Suprapubic skin (tissue), 4 donors: Measurements from ENCODE around the gene SCYGR2.

Source experiments
- CTCF ChIP-seq, 2 donors: fragments of 200-600 bp in 1 of 2; fragments of 450-650 bp in 1 of 2; sonication (generic) in 1 of 2; IDR thresholded peaks; one replicate each; pipeline ENCODE4 v1.5.1; 2016 to 2019; ENCODE audit warnings: antibody characterized with exemption in 2 of 2, mild to moderate bottlenecking in 1 of 2, moderate library complexity in 1 of 2
- POLR2A ChIP-seq, 2 donors: fragments of 450-650 bp; IDR thresholded peaks; one replicate each; pipeline ENCODE4 v1.6.1; 2017; ENCODE audit warnings: antibody characterized with exemption in 2 of 2, mild to moderate bottlenecking in 2 of 2, moderate library complexity in 2 of 2
- POLR2AphosphoS5 ChIP-seq, 3 donors: sonication (generic); formaldehyde crosslinking; IDR thresholded peaks; one replicate each; pipeline ENCODE4 v1.6.1; 2017; ENCODE audit warnings: antibody characterized with exemption in 3 of 3

GRCh38 chr2:227562581-227562980 lies 36.1 kb upstream of the SCYGR2 start:
- TF ChIP-seq CTCF (IDR thresholded peaks at IDR 0.05): no peak
- TF ChIP-seq POLR2AphosphoS5 (IDR thresholded peaks at IDR 0.05): no peak
- no peak for TF ChIP-seq POLR2A (IDR thresholded peaks at IDR 0.05)
